Activated CD4-positive, alpha-beta T cell treated with anti-CD3 and anti-CD28 coated beads for 1 hour (primary cell): ENCODE measurements around the gene THRAP3.

ENCODE experiments used
- DNase-seq: peaks from one replicate; pipeline ENCODE4 v3.0.0-alpha.2; 2020

The THRAP3 gene

DNA sequence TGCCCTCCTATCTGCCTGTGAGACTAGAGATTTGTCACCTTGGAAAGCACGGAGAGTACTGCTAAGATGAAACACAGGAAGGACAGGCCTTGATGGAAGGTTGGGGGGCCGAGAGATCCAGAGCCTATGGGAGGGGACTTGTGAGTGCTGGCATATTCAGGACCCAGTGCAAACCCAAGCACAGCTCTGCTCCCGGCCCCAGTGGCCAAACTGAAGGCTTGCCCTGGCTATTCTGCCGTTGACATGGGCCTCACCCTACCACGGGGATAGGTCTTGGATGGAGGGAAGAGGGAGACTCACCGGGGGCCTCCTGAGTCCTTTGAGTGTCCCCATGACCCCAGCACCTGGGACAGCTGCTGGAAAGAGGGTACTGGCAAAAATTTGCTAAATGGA, 103.8 kb downstream of the THRAP3 start:
- DNase-seq, result no peak

DNA sequence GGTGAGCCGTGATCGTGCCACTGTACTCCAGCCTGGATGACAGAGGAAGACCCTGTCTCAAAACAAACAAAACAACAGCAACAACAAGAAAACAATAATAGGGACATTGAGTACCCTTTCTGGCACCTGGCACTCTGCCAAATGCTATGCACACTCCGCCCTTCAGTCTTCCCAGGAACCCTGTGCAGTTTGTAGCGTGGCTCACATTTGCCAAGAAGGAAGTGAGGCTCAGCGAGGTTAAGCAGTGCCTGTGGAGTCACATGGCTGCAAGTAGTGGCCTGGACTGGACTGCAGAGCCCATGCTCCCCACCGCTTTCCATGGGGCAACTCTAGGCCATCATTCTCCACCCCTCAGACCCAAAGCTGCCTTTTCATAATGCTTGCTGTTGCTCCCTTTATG, 104.5 kb downstream of the THRAP3 start:
- DNase-seq, result no peak

- no peak for DNase-seq
These were observed 105.6 kb downstream of the THRAP3 start for GRCh38 chr1:36329817-36330216.

DNA sequence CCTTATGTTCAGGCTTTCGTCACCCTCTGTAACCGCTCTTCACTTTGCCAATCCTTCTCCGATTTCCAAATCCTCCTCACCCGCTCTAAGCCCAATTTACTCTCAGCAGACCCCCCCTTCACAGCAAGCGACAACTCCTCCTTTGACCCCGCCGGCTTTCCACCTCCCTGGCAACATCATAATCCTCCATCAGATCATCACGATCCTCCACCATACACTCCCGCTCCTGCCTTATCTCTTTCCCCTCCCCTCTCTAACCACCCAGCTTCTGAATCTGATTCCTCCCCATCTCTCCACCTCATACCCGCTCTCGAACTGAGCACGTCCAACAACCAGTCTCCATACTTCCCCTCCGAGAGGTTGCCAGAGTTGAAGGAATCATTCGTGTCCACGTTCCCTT, 106.7 kb downstream of the THRAP3 start:
- no peak for DNase-seq

GRCh38 chr1:36337830-36338229, 113.6 kb downstream of the THRAP3 start:
- no peak for DNase-seq

DNA sequence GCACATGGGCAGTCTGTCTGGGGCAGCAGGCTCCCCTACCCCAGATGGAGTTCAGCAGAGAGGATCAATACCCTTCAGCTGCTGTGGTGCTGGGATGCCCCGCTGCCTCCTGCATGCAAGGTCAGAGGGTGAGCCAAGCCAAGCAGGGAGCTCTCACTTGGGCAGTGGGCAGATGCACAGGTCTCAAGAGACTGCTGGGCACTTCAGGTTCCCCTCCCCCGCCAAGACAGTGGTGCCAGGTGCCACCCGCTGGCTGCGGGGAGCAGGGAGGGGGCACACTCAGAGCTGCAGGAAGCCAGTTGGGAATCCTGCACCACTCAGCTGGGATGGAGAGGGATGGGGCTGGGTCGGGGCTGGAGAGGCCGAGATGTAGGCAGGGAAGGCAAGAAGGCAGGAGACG, 115.0 kb downstream of the THRAP3 start:
- DNase-seq, result no peak

DNA sequence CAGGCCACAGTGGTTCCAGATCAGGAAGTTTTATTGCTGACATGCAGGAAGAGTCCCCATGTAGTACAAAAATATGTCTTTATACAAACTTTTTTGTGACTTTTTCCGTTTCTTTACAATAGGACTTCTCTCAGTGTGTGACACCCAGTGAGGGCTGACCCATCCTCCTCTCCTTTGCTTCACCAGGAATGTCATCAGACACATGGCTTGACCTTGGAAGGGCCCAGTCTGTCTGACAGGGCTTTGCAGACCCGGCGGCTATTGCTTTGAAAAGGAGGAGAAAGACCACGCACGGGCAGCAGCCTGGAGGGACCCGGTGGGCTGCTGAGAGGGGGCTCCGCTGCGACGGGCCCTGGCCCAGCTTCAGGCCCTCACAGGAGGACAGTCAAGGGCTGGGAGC, 115.4 kb downstream of the THRAP3 start:
- DNase-seq, result no peak

DNA sequence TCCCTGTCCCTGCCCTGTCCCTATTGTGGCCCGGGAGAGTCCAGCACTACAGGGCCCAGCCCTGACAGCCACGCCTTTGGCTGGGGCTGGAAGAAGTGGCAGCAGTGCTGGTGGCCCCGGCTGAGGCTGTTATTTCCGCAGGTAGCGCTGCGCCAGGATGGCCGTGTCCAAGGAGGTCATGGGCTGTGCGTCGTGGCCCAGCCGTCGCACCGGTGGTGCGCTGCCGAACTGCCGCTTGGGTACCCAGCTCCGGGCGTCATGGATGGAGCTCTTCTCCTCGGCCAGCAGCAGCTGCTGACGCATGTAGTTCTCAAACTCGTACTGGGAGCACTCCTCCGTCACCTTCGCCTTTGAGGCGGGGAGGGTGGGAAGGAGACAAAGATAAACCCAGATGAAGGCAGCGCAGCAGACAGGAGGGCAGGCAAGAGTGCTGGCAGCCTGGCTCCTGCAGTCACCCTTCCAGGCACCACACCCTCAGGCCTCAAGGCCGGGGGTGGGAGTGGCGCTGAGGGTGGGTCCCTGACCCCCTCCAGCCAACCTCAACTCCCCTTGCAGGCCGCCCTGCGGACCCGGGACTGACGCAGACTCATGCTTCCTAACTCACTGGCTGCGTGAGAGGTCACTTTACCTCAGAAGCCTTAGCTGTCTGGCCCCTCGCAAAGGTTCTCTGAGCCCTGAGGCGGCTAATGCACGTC, 117.5 kb downstream of the THRAP3 start:
- DNase-seq, result no peak

DNA sequence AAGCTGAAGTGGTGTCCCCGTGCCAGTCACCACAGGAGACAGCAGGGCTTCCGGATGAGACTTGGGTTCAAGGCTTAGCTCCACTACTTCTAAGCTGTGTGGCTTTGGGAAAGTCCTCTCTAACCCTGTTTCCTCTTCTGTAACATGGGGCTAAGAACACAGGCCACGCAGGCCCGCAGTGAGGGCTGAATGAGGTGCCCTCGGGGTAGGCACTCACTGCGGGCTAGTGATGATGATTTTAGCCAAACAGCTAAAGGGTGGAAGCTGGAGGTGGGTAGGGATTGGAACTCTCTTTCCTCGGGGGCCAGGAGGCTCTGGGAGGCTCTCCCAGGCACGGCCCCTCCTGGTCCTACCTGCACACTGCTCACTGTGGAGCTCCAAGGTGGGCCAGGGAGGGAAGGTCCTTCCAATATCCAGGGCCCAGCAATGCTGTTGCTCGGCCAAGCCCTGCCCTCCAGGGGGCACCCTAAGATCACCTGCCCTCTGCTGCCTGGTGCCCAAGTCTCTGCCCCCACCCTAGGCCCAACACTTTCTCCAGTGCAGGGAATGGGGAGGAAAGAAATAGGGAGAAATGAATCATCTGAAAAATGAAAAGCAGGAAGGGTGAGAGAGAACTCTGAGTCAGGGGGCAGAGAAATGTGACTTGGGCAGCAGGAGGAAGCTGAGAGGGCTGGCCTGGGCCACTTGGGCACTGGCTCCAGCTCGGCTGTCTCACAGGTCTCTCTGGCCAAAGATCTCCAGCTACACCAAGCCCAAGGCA, 118.4 kb downstream of the THRAP3 start:
- DNase-seq, result peak; percentile 53

GRCh38 chr1:36343651-36344394, 119.6 kb downstream of the THRAP3 start:
- DNase-seq, result no peak

DNA sequence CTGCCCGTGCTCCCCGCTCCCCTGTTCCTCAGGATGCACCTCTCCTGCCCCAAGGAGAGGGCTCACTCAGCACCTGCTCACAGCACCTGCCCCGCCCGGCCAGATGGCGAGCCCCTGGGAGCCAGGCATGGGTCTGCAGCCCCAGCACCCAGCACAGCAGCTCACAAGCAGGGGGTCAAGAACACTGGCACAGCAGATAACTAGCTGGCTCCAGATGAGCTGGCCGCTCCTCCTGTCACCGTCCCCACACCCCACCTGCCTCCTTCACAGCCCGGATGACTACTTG, 120.1 kb downstream of the THRAP3 start:
- DNase-seq, result no peak

- no peak for DNase-seq
These were observed 121.1 kb downstream of the THRAP3 start for GRCh38 chr1:36345353-36345752.

DNA sequence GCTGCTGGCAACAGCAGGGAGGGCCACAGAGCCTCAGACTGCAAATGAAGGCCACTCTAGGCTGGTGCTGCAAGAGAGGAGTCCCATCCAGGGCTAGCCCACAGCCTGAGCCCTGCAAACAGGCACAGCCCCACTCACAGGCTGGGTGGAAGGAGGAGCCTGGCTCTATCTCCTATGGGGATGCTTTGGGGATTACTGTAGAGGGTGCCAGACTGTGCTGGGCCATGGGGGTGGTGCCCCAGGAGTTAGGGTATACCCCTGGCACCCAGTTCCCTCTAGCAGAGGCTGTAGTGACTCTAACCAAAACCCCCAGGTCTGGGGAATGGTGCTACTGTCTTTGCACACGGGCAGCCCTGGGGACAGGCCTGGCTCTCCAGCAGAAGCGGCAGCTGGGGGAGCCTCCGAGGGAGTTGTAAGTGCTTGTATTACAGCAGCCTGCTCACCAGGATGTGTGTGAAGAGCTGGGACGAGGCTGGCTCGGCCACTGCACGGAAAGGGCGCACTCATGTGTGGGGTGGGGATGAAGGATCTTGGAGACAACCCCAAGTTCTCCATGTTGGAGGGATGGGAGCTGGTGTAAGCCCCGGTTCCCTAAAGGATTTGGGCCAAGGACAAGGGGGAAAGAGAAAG, 122.6 kb downstream of the THRAP3 start:
- no peak for DNase-seq

- DNase-seq, result no peak
These were observed 125.0 kb downstream of the THRAP3 start for GRCh38 chr1:36349241-36349671.

GRCh38 chr1:36349839-36350238, 125.6 kb downstream of the THRAP3 start:
- DNase-seq, result no peak

- DNase-seq, result peak; percentile 47
These were observed 126.5 kb downstream of the THRAP3 start for GRCh38 chr1:36350659-36351226.

DNA sequence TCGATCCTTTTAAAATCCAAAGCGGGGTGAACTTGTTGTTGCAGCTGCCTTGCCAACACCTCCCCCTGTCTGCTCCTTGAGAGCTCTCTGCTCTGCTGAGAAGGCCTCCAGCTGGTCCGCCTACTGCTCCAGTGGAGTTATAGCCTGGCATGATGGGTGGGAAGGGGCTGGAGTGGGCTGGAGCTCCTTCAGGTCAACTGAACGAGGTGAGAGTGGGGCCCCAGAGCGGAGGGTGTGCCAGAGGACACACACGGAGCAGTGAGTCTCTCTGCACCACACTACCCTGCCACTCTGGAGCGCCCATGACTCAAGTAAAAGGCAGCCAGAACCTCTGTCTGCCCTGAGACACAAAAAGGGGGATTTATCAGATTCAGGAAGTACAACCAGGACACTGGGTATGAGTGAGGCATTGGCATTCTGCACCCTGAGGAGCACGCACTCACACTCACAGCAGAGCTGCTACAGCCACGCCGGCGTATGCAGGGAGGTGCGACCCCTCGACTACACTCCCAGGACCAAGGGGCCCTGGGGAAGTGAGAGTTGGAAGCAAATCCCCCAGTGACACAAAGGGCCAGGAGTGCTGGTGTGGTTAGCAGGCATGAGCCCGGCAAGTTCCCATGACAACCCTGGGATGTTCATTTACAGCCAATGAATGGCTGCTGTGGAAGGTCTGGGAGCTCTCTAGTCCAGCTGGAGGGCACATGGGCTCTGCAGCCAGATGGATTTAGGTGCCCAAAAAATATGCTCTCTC, 127.2 kb downstream of the THRAP3 start:
- DNase-seq, result no peak

DNA sequence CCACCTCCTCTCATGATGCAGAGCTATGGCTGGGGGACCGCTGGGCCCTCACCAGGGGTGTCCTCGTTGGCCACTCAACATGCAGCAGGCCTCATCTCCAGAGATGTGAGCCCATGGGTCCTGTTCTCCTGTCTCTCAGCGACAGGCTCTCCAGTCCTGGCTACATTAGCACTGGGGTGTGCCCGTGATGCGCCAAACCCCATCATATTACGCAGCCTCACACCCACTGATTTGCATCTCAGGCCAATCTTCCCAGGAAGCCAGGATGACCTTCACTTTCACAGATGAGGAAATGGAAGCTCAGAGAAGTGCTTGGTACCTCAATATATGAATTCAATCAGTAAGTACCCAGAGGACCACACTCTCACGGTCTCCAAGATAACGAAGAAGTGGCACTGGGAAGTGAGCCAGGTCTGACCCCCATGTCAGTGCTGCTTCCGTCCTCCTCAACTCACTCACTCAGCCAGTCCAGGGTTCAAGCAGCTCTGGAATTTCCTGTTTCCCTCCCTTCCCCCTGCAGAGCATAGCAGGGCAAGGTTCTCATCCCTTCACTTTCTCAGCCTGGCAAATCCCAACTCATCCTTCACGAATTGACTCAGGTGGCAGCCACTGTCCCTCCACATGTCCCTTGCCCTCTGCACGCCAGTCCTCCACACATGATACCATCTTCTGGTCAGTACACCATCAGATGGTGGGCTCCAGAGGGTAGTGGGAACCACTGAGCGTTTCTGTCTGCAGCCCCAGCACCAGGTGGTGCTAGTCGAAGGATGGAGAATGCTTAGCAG, 128.1 kb downstream of the THRAP3 start:
- no peak for DNase-seq

DNA sequence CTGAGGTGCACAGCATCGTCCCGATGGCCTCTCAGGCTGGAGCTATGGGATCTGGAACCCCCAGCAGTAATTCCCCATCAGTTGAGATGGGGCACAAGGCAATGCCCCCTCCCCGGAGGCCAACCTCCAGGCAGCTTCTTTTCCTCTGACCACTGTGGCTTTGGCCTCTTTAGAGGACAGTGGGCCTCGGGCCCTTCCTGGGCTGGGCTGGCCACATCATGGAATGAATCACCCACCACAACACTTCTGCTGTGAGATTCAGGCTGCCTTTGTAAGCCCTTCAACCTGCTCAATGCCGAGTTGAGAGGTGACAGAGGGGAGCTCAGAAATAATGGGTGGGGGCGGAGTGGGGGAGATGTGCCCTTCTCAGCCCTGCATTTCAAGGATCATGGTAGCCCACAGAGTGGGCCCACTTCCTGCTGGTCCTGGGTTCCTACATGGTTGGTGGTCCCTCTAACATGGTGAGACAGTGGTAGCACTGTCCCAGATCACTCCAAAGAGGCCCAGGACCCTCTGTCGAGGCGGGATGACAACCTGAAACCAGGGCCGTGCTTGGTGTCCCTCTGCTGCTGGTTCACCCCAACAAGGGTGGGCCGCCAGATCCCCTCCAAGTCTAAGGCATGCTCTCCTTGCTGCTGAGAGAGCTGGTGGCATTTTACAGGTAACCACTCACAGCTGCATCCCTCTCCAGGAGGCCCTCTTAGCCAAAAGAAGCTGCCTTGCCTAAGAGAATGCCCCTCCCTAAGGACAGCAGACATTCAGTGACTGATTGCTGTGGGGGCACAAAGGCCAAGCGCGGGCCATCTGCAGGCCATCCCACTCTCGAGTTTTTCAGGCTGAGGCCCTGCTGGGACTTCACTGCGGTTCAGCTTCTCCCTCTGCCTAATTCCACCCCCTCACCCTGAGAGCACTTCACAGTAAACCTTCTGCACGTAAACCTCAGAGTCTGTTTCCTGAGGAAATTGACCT, 129.0 kb downstream of the THRAP3 start:
- no peak for DNase-seq

DNA sequence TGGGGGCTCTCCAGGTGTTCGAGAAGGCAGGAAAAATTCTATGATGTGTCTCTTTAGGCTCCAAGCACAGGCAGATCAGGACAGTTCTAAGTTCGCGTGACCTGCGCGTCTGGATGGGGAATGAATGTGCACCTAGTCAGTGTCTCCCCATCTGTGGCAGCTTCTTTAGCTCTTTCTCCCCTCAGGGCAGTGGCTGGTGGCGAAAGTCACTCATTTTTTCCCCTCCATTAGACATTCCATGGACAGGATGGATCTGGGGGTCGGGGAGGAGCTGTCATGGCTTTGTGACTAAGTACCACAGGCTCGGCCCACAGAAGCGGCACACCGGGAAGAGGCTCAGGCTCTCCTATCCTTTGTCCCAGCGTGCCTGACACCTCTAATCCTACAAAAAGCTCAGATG, 130.2 kb downstream of the THRAP3 start:
- DNase-seq, result no peak
